ENCODE data around the gene TMEM240.
"Not testable (repeated sequence)": the region's sequence is repeated elsewhere in the genome, so short reads cannot be mapped to it uniquely, and the experiment has no call there.

Gene TMEM240

GRCh38 chr1:1540818-1541628 is 599 bp upstream of the TMEM240 start:
- DNase-seq (ENCODE audit: low read depth, low spot score): no peak

GRCh38 chr1:1539310-1540089 is 924 bp downstream of the TMEM240 start:
- DNase-seq (ENCODE audit: low read depth, low spot score): no peak

- DNase-seq (ENCODE audit: low read depth, low spot score): no peak
Measured at GRCh38 chr1:1538989-1539309, 1.5 kb downstream of the TMEM240 start.

GRCh38 chr1:1538334-1538733 is 2.1 kb downstream of the TMEM240 start:
- DNase-seq (ENCODE audit: low read depth, low spot score): no peak

GRCh38 chr1:1537626-1538250 is 2.7 kb downstream of the TMEM240 start:
- no peak for DNase-seq (ENCODE audit: low read depth, low spot score)

- DNase-seq (ENCODE audit: low read depth, low spot score): no peak
Measured at GRCh38 chr1:1536938-1537546, 3.4 kb downstream of the TMEM240 start.

GRCh38 chr1:1536019-1536937 is 4.1 kb downstream of the TMEM240 start:
- DNase-seq (ENCODE audit: low read depth, low spot score): no peak

- DNase-seq (ENCODE audit: low read depth, low spot score): no peak
Measured at GRCh38 chr1:1535201-1536018, 5.0 kb downstream of the TMEM240 start.

- DNase-seq (ENCODE audit: low read depth, low spot score): no peak
Measured at GRCh38 chr1:1534401-1535154, 5.8 kb downstream of the TMEM240 start.

GRCh38 chr1:1533894-1534291 is 6.5 kb downstream of the TMEM240 start:
- not testable (repeated sequence) for DNase-seq (ENCODE audit: low read depth, low spot score)

GRCh38 chr1:1533176-1533893 is 7.1 kb downstream of the TMEM240 start:
- not testable (repeated sequence) for DNase-seq (ENCODE audit: low read depth, low spot score)

- DNase-seq (ENCODE audit: low read depth, low spot score): no peak
Measured at GRCh38 chr1:1531947-1532346, 8.5 kb downstream of the TMEM240 start.

- no peak for DNase-seq (ENCODE audit: low read depth, low spot score)
Measured at GRCh38 chr1:1529936-1530335, 10.5 kb downstream of the TMEM240 start.

GRCh38 chr1:1529321-1529720 is 11.1 kb downstream of the TMEM240 start:
- no peak for DNase-seq (ENCODE audit: low read depth, low spot score)

GRCh38 chr1:1528301-1529267 is 11.8 kb downstream of the TMEM240 start:
- no peak for DNase-seq (ENCODE audit: low read depth, low spot score)

GRCh38 chr1:1527092-1527816 is 13.2 kb downstream of the TMEM240 start:
- DNase-seq (ENCODE audit: low read depth, low spot score): no peak

GRCh38 chr1:1526476-1526875 is 13.9 kb downstream of the TMEM240 start:
- not testable (repeated sequence) for DNase-seq (ENCODE audit: low read depth, low spot score)
